Heart left ventricle (tissue), 16 donors: ENCODE data around the gene SCYL1. TPM values are rescaled to one million over a fixed set of nuclear protein-coding genes. Genes with fewer than 3 reads are reported as not detected.

Experiments used
- ATAC-seq, 4 donors: fragments of 200-7000 bp; cut with Tn5 transposase; one replicate each; pipeline ENCODE4 v1.9.1; 2020 to 2022; ENCODE audit warnings: moderate library complexity in 4 of 4, mild to moderate bottlenecking in 3 of 4, moderate number of reproducible peaks in 1 of 4
- DNase-seq, 5 donors: peaks; one replicate each; pipeline ENCODE4 v3.0.0-alpha.2; 2020
- H3K27ac ChIP-seq, 12 donors: fragments of 200-600 bp; sonication (generic) in 4 of 12; one replicate each; pipeline versions ENCODE4 v1.5.0 to v1.8.0; 2016 to 2022; ENCODE audit warnings: mild to moderate bottlenecking in 2 of 12
- H3K27me3 ChIP-seq, 9 donors: fragments of 200-600 bp; sonication (generic) in 2 of 9; one replicate each; pipeline versions ENCODE4 v1.5.1 to v1.8.0; 2016 to 2022; ENCODE audit warnings: mild to moderate bottlenecking in 3 of 9
- H3K36me3 ChIP-seq, 9 donors: fragments of 200-600 bp; sonication (generic) in 2 of 9; one replicate each; pipeline versions ENCODE4 v1.5.0 to v1.8.0; 2018 to 2022; ENCODE audit warnings: mild to moderate bottlenecking in 2 of 9
- H3K4me1 ChIP-seq, 12 donors: fragments of 200-600 bp; sonication (generic) in 4 of 12; one replicate each; pipeline versions ENCODE4 v1.5.0 to v1.8.0; 2016 to 2022; ENCODE audit warnings: mild to moderate bottlenecking in 3 of 12
- H3K4me3 ChIP-seq, 12 donors: fragments of 200-600 bp; sonication (generic) in 4 of 12; one replicate each; pipeline versions ENCODE4 v1.5.0 to v1.8.0; 2017 to 2022; ENCODE audit warnings: mild to moderate bottlenecking in 9 of 12, moderate library complexity in 4 of 12
- H3K9me3 ChIP-seq, 12 donors: fragments of 200-600 bp; sonication (generic) in 4 of 12; one replicate each; pipeline versions ENCODE4 v1.5.0 to v1.8.0; 2016 to 2022; ENCODE audit warnings: mild to moderate bottlenecking in 1 of 12
- CTCF ChIP-seq, 12 donors: fragments of 200-600 bp; sonication (generic) in 4 of 12; IDR thresholded peaks; one replicate each; pipeline versions ENCODE4 v1.5.0 to v1.8.0; 2018 to 2022; ENCODE audit warnings: antibody characterized with exemption in 12 of 12, mild to moderate bottlenecking in 5 of 12
- POLR2A ChIP-seq, 2 donors: fragments of 450-650 bp; IDR thresholded peaks; one replicate each; pipeline ENCODE4 v1.6.1; 2017; ENCODE audit warnings: antibody characterized with exemption in 2 of 2, mild to moderate bottlenecking in 2 of 2, moderate library complexity in 2 of 2
- WGBS, 4 donors: extraction: QIAGEN DNeasy Blood & Tissue Kit in 2 of 4; methylation state at CpG; one replicate each; pipeline versions ENCODE4 v1.1.5 to v1.1.7; 2013 to 2018; 5-methylcytosine and 5-hydroxymethylcytosine counted together
- intact Hi-C, 10 donors: fragments of 100-400 bp; cut with DNase I; formaldehyde crosslinking; loops; one replicate each; pipeline versions ENCODE4 v1.11.1 to v1.14.2; 2022
- polyA plus RNA-seq, 2 donors: library from polyadenylated mRNA; stranded (reverse); fragments of 200-250 nt; gene quantifications; one replicate each; pipeline ENCODE4 v1.2.3, GENCODE V29; 2013
- total RNA-seq, 9 donors: library from RNA; depleted of rRNA in 2 of 9; stranded (reverse); fragments of >200 nt in 2 of 9; fragmentation: NEBNext Ultra II Directional in 3 of 9; extraction: Animal tissue kit (Norgen Biotek cat#: 25700) in 3 of 9; gene quantifications; one replicate each; pipeline versions ENCODE4 v1.1.0 to v1.2.4, GENCODE V29; 2016 to 2023
- donor health status: ischemic (EF 13 %, LVEDD 7.1; RV severe dilation, severe dysfunction).
- donor health status: healthy with polysubstance abuse.
- donor health status: DM: no; HTN: yes; CAD: no.
- donor health status: DM: no; HTN: no; CAD: no.
- donor health status: ischemic (EF 25% LVEDD 6.9; RV normal size, moderate dysfunction).
- donor health status: ischemic (EF 25% LVEDD 5.7; RV mildly dilated, moderate dysfunction).
- donor health status: healthy.
- donor health status: DM: yes; HTN: yes; CAD: no.
- donor health status: ischemic (EF 35%, LVEDD 5.7; RV mildly dilated, moderate dysfunction).
- donor health status: nonischemic (EF 11% LVEDD 7.7; RV severe dilation, severe dysfunction).
- donor health status: DM: yes; HTN: yes; CAD: no.
- donor health status: PGD.
- donor health status: ischemic (EF 29% LVEDD 5.4; RV normal size, mild dysfunction).
- donor health status: nonischemic (EF 23%, LVEDD 6.1; RV moderate dilation, normal function).

Gene SCYL1
- total and polyA plus RNA-seq, 11 donors, result 51.6 to 135 (median 64.2) TPM

DNA sequence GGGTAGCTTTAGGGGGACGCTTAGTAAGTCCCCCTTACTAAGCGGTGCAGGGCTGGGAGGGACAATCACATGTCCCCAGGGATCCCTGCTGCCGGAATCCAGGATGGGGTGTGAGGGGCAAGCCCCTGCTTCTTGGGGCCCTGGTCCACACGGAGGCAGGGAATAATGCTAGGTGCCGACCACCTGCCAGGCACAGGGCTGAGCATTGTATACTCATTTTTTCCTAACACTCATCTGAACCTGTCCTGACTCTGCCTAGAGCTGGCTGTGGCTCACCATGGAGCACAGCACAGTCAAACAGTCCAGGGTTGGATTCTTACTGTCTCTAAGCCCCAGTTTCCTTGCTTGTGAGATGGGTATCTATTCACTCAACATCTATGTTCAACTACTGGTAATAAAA is 34.7 kb downstream of the SCYL1 start:
- intact Hi-C loops, result no loop called here

DNA sequence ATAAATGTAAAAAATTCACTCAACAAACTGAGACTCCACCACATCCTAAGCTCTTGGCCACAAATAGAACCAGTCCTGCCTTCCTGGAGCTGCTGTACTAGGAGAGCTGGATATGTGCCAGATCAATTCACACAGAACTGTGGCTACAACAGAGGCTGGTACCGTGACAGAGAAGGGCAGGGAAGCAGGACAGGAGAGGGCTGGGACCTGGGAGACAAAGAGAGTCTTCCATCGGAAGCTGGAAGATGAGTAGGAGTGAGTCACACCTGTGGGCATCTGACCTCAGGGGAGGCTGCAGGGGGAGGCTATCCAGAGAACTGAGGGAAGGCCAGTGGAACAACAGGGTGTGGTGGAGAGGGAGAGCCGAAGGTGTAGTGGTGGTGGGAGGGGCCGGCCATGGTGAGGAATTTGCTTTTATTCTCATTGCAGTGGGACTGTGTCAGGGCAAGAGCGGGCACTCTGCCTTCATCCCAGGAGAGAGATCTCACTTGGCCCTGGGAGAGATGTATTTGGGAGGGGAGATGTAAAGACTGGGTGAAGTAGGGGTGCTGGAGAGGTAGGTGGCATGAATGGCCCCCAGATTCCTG is 35.2 kb downstream of the SCYL1 start:
- DNase-seq, result peak in 3 of 5 donors; percentile 48 to 56 (median 53)
- no peak for TF ChIP-seq POLR2A (IDR thresholded peaks at IDR 0.05)
- no peak for TF ChIP-seq CTCF (IDR thresholded peaks at IDR 0.05)
- Histone ChIP-seq H3K4me1 (peaks cover 6 to 61% (median 53%) of the 10 kb centered on the region in 12 donors), H3K4me3 (no peak overlapping the region), H3K36me3 (no peaks in the 10 kb centered on the region), H3K27me3 (no peaks in the 10 kb centered on the region), H3K27ac (peak overlapping the region in 11 of 12 donors; percentile 86 to 99 (median 96)), H3K9me3 (no peaks in the 10 kb centered on the region)
- intact Hi-C loops, result no loop called here
- peak; percentile 11 to 49 (median 26) for ATAC-seq
- 37 to 44% (median 40%) methylated on average over 5 of the region's 5 CpGs for WGBS, 4 donors

More for the DNA sequence above, 34.7 kb downstream of the SCYL1 start:
- DNase-seq, result peak in 1 of 5 donors; percentile 12
- WGBS, 4 donors, result 58 to 68% (median 60%) methylated on average over 5 of the region's 5 CpGs
- no peaks in the 10 kb centered on the region for H3K9me3 ChIP-seq
- peaks cover 6 to 66% (median 59%) of the 10 kb centered on the region in 12 donors for H3K4me1 ChIP-seq
- peak overlapping the region; percentile 86 to 99 (median 96) for H3K27ac ChIP-seq
- TF ChIP-seq POLR2A (IDR thresholded peaks at IDR 0.05) (no peak), CTCF (IDR thresholded peaks at IDR 0.05) (no peak)
- ATAC-seq, result peak in 1 of 4 donors; percentile 3
- H3K36me3 ChIP-seq, result no peaks in the 10 kb centered on the region
- H3K4me3 ChIP-seq, result no peak overlapping the region
- no peaks in the 10 kb centered on the region for H3K27me3 ChIP-seq

- 24 to 35% (median 28%) methylated on average over 13 to 15 of the region's 15 CpGs for WGBS, 4 donors
- H3K9me3 ChIP-seq, result no peaks in the 10 kb centered on the region
- ATAC-seq, result peak; percentile 0 to 8 (median 2)
- peaks cover 6 to 57% (median 46%) of the 10 kb centered on the region in 12 donors for H3K4me1 ChIP-seq
- H3K36me3 ChIP-seq, result no peaks in the 10 kb centered on the region
- DNase-seq, result peak in 4 of 5 donors; percentile 63 to 75 (median 64)
- no peak overlapping the region for H3K4me3 ChIP-seq
- H3K27me3 ChIP-seq, result no peaks in the 10 kb centered on the region
- peak overlapping the region in 11 of 12 donors; percentile 86 to 99 (median 96) for H3K27ac ChIP-seq
- no peak for TF ChIP-seq CTCF (IDR thresholded peaks at IDR 0.05)
- no peak for TF ChIP-seq POLR2A (IDR thresholded peaks at IDR 0.05)
- intact Hi-C loops, result no loop called here
These were observed 35.9 kb downstream of the SCYL1 start for GRCh38 chr11:65560555-65561418.

- Histone ChIP-seq H3K36me3 (peaks cover 0 to 5% (median 0%) of the 10 kb centered on the region in 9 donors), H3K27me3 (no peaks in the 10 kb centered on the region), H3K4me3 (no peak overlapping the region), H3K9me3 (no peaks in the 10 kb centered on the region), H3K4me1 (peaks cover 6 to 55% (median 34%) of the 10 kb centered on the region in 12 donors), H3K27ac (no peak overlapping the region)
- ATAC-seq (no peak), DNase-seq (no peak)
- TF ChIP-seq POLR2A (IDR thresholded peaks at IDR 0.05) (no peak), CTCF (IDR thresholded peaks at IDR 0.05) (no peak)
- 84 to 93% (median 89%) methylated on average over 7 of the region's 7 CpGs for WGBS, 4 donors
- intact Hi-C loops, result no loop called here
These were observed 37.1 kb downstream of the SCYL1 start for GRCh38 chr11:65562020-65562419.
